Karpas-422 (cell line): Measurements from ENCODE around the gene TMEM87B. TPM values are rescaled to one million over a fixed set of nuclear protein-coding genes. Genes with fewer than 3 reads are reported as not detected.
"Not testable (repeated sequence)": the region's sequence is repeated elsewhere in the genome, so short reads cannot be mapped to it uniquely, and the experiment has no call there.

Experiments used
- DNase-seq: peaks from one replicate; pipeline ENCODE4 v3.0.0-alpha.2; 2015
- H2AFZ ChIP-seq: fragments of 200-600 bp; sonication (generic); 2 replicates; pipeline ENCODE4 v1.6.1; 2014; ENCODE audit warnings: antibody characterized with exemption, low read length, mixed read lengths
- H3K27ac ChIP-seq: fragments of 200-600 bp; sonication (generic); 2 replicates; pipeline ENCODE4 v1.5.1; 2014; ENCODE audit warnings: mild to moderate bottlenecking, low read length, moderate library complexity
- H3K27me3 ChIP-seq: fragments of 200-600 bp; sonication (generic); 2 replicates; pipeline ENCODE4 v1.6.1; 2014; ENCODE audit warnings: low read length, mixed read lengths
- H3K36me3 ChIP-seq: fragments of 200-600 bp; sonication (generic); 2 replicates; pipeline ENCODE4 v1.6.1; 2014; ENCODE audit warnings: low read length, mixed read lengths; ENCODE audit not compliant: insufficient read depth
- H3K4me1 ChIP-seq: fragments of 200-600 bp; sonication (generic); 2 replicates; pipeline ENCODE4 v1.6.1; 2014; ENCODE audit warnings: mild to moderate bottlenecking, low read length, mixed read lengths
- H3K4me2 ChIP-seq: fragments of 200-600 bp; sonication (generic); 2 replicates; pipeline ENCODE4 v1.6.1; 2014; ENCODE audit warnings: low read length, low read depth, mild to moderate bottlenecking; ENCODE audit not compliant: poor library complexity, severe bottlenecking
- H3K4me3 ChIP-seq: fragments of 200-600 bp; sonication (generic); 2 replicates; pipeline ENCODE4 v1.5.1; 2014; ENCODE audit warnings: mild to moderate bottlenecking, antibody characterized with exemption, low read length, mixed read lengths
- H3K79me2 ChIP-seq: fragments of 200-600 bp; sonication (generic); 2 replicates; pipeline ENCODE4 v1.6.1; 2014; ENCODE audit warnings: mild to moderate bottlenecking, low read length, mixed read lengths
- H3K9ac ChIP-seq: fragments of 200-600 bp; sonication (generic); 2 replicates; pipeline ENCODE4 v1.6.0; 2014; ENCODE audit warnings: low read length
- H3K9me2 ChIP-seq: fragments of 200-600 bp; sonication (generic), shearing (Covaris generic); replicated peaks from 2 replicates; pipeline ENCODE4 v1.6.0; 2014; ENCODE audit warnings: mild to moderate bottlenecking, low read length, moderate library complexity; ENCODE audit not compliant: insufficient read depth
- H3K9me3 ChIP-seq: fragments of 300-700, 200-600 bp; sonication (generic); 2 replicates; pipeline ENCODE4 v1.6.1; 2014; ENCODE audit warnings: low read length, mixed read lengths
- H4K20me1 ChIP-seq: fragments of 200-600 bp; sonication (generic); 2 replicates; pipeline ENCODE4 v1.6.1; 2014; ENCODE audit warnings: mild to moderate bottlenecking, antibody characterized with exemption, low read length, low read depth; ENCODE audit not compliant: insufficient read depth
- total RNA-seq: library from RNA; depleted of rRNA; stranded (reverse); fragments of >200 nt; shearing (Covaris generic); gene quantifications from 2 replicates; pipeline ENCODE4 v1.2.3, GENCODE V29; 2014; ENCODE audit warnings: low replicate concordance

TMEM87B gene
- total RNA-seq, 1 experiment from 2014 or later: 25.5 TPM

GRCh38 chr2:112139661-112140204 is 84.7 kb downstream of the TMEM87B start:
- DNase-seq, H3K4me1 ChIP-seq, H3K9me2 ChIP-seq, H4K20me1 ChIP-seq, H3K27ac ChIP-seq, H3K4me2 ChIP-seq, H3K4me3 ChIP-seq, H3K9me3 ChIP-seq, H3K79me2 ChIP-seq, H3K27me3 ChIP-seq, H3K9ac ChIP-seq, H3K36me3 ChIP-seq, H2AFZ ChIP-seq: not testable (repeated sequence)

GRCh38 chr2:112140205-112140802 is 85.2 kb downstream of the TMEM87B start:
- Histone ChIP-seq H3K4me1 (no peaks in the 10 kb centered on the region), H3K4me3 (no peak overlapping the region), H3K79me2 (no peaks in the 10 kb centered on the region), H3K36me3 (no peaks in the 10 kb centered on the region), H3K9ac (no peak overlapping the region), H3K9me2 (no peaks in the 10 kb centered on the region), H3K27ac (no peak overlapping the region), H3K4me2 (no peak overlapping the region), H4K20me1 (no peaks in the 10 kb centered on the region), H2AFZ (no peak overlapping the region), H3K9me3 (no peaks in the 10 kb centered on the region), H3K27me3 (no peaks in the 10 kb centered on the region)
- no peak for DNase-seq

DNA sequence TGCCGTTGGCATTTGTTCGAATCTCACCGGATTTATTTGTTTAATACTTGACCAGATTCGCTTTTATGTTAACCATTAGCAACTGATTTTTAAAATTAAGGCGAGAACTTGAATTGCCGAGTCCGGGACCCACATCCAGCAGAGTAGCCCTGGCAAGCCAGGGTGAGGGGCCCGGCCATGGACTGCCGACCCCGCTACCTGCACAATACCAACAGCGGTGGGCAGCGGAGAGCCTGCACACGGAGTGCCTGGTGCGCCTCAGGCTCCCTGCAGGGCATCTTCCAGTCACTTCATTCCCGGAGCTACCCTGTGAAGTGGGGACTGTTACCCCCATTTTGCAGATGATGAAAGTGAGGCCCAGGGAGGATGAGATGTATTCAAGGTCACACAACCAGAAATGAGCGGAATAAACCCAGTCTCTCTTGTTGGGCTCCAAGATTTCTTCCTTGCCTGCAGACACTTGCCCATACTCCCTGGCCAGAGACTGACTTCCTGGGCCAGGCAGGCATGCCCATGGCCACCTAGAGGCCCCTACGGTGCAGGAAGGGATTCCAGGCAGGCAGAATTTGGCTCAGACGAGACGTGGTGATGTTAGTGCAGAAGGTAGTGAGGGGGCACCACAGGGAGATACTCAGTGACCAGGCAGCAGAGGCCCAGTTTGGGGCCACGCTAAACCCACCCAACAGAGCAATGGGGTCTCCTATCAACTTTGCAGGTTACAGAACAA is 86.0 kb downstream of the TMEM87B start:
- Histone ChIP-seq H4K20me1 (no peaks in the 10 kb centered on the region), H3K9me2 (no peaks in the 10 kb centered on the region), H3K4me1 (no peaks in the 10 kb centered on the region), H3K79me2 (no peaks in the 10 kb centered on the region), H3K9ac (no peak overlapping the region), H3K9me3 (no peaks in the 10 kb centered on the region), H3K4me2 (no peak overlapping the region), H3K27ac (no peak overlapping the region), H3K36me3 (no peaks in the 10 kb centered on the region), H3K4me3 (no peak overlapping the region), H2AFZ (no peak overlapping the region), H3K27me3 (no peaks in the 10 kb centered on the region)
- DNase-seq: no peak

GRCh38 chr2:112141626-112142007 is 86.5 kb downstream of the TMEM87B start:
- H2AFZ ChIP-seq: no peak overlapping the region
- H3K4me1 ChIP-seq: no peaks in the 10 kb centered on the region
- H4K20me1 ChIP-seq: no peaks in the 10 kb centered on the region
- no peak for DNase-seq
- H3K4me3 ChIP-seq: no peak overlapping the region
- H3K4me2 ChIP-seq: no peak overlapping the region
- H3K79me2 ChIP-seq: no peaks in the 10 kb centered on the region
- H3K27me3 ChIP-seq: no peaks in the 10 kb centered on the region
- H3K9me2 ChIP-seq: no peaks in the 10 kb centered on the region
- H3K27ac ChIP-seq: no peak overlapping the region
- H3K36me3 ChIP-seq: no peaks in the 10 kb centered on the region
- no peaks in the 10 kb centered on the region for H3K9me3 ChIP-seq
- no peak overlapping the region for H3K9ac ChIP-seq

GRCh38 chr2:112142525-112143078 is 87.5 kb downstream of the TMEM87B start:
- DNase-seq: no peak
- H3K4me2 ChIP-seq: no peak overlapping the region
- H3K4me3 ChIP-seq: no peak overlapping the region
- no peaks in the 10 kb centered on the region for H3K79me2 ChIP-seq
- H3K4me1 ChIP-seq: no peaks in the 10 kb centered on the region
- no peaks in the 10 kb centered on the region for H3K9me3 ChIP-seq
- H3K9me2 ChIP-seq: no peaks in the 10 kb centered on the region
- no peaks in the 10 kb centered on the region for H3K36me3 ChIP-seq
- H2AFZ ChIP-seq: no peak overlapping the region
- H3K9ac ChIP-seq: no peak overlapping the region
- H4K20me1 ChIP-seq: no peaks in the 10 kb centered on the region
- no peaks in the 10 kb centered on the region for H3K27me3 ChIP-seq
- no peak overlapping the region for H3K27ac ChIP-seq

DNA sequence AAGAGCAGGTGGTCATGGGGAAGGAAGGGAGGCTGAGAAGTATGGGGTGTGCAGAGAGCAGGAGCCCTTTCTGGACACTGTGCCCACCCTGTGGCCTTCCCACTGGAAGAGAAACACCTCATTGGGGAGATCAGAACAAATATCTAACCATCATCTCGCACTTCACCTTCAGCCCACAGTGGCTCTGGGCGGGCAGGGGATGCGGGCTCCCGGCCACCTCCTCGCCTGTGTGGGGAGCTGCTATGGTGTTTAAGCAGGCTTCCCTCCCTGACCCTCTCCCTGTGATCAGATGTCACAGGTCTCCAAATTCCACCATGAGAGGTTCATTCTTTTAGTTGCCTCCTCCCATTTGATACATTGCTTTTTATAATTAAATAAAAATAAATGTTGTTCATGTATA is 88.1 kb downstream of the TMEM87B start:
- Histone ChIP-seq H3K4me3 (no peak overlapping the region), H3K79me2 (no peaks in the 10 kb centered on the region), H3K27ac (no peak overlapping the region), H2AFZ (no peak overlapping the region), H3K36me3 (no peaks in the 10 kb centered on the region), H4K20me1 (no peaks in the 10 kb centered on the region), H3K9me3 (no peaks in the 10 kb centered on the region), H3K27me3 (no peaks in the 10 kb centered on the region), H3K4me1 (no peaks in the 10 kb centered on the region), H3K4me2 (no peak overlapping the region), H3K9me2 (no peaks in the 10 kb centered on the region), H3K9ac (no peak overlapping the region)
- DNase-seq: no peak

DNA sequence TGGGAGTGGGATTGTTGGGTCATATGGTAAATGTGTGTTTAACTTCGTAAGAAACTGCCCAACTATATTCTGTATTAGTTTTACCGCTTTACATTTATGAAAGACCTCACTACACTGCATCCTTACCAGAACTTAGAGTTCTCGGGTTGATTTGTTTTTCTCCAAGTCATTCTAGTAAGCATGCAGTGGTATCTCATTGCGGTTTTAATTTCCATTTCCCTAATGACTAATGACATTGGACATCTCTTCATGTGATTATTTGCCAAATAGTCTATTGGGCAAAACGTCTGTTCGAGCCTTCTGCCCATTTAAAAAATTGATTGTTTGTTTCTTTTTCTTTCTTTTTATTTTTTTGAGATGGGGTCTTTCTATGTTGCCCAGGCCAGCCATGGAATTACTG is 89.9 kb downstream of the TMEM87B start:
- H3K9ac ChIP-seq: no peak overlapping the region
- H3K36me3 ChIP-seq: no peaks in the 10 kb centered on the region
- H3K9me3 ChIP-seq: no peaks in the 10 kb centered on the region
- no peaks in the 10 kb centered on the region for H3K79me2 ChIP-seq
- H3K27ac ChIP-seq: no peak overlapping the region
- H3K27me3 ChIP-seq: no peaks in the 10 kb centered on the region
- H3K4me3 ChIP-seq: no peak overlapping the region
- H3K4me2 ChIP-seq: no peak overlapping the region
- H2AFZ ChIP-seq: no peak overlapping the region
- H4K20me1 ChIP-seq: no peaks in the 10 kb centered on the region
- no peak for DNase-seq
- H3K4me1 ChIP-seq: no peaks in the 10 kb centered on the region
- H3K9me2 ChIP-seq: no peaks in the 10 kb centered on the region

- no peak for DNase-seq
- no peak overlapping the region for H2AFZ ChIP-seq
- H3K27me3 ChIP-seq: no peaks in the 10 kb centered on the region
- no peak overlapping the region for H3K9ac ChIP-seq
- H4K20me1 ChIP-seq: no peaks in the 10 kb centered on the region
- H3K36me3 ChIP-seq: no peaks in the 10 kb centered on the region
- H3K79me2 ChIP-seq: no peaks in the 10 kb centered on the region
- H3K4me1 ChIP-seq: peaks cover 5% of the 10 kb centered on the region
- no peak overlapping the region for H3K4me2 ChIP-seq
- H3K9me3 ChIP-seq: no peaks in the 10 kb centered on the region
- H3K4me3 ChIP-seq: no peak overlapping the region
- no peaks in the 10 kb centered on the region for H3K9me2 ChIP-seq
- no peak overlapping the region for H3K27ac ChIP-seq
Observed at GRCh38 chr2:112147382-112148168, 92.5 kb downstream of the TMEM87B start.
